Measurements from ENCODE around the gene PRKCD. TPM values are rescaled to one million over a fixed set of nuclear protein-coding genes. Genes with fewer than 3 reads are reported as not detected.

The PRKCD gene
- total and polyA plus RNA-seq, 2 donors (not counting 1 experiment from before 2014, with no cell fraction given), result 46.7 to 68.8 TPM

DNA sequence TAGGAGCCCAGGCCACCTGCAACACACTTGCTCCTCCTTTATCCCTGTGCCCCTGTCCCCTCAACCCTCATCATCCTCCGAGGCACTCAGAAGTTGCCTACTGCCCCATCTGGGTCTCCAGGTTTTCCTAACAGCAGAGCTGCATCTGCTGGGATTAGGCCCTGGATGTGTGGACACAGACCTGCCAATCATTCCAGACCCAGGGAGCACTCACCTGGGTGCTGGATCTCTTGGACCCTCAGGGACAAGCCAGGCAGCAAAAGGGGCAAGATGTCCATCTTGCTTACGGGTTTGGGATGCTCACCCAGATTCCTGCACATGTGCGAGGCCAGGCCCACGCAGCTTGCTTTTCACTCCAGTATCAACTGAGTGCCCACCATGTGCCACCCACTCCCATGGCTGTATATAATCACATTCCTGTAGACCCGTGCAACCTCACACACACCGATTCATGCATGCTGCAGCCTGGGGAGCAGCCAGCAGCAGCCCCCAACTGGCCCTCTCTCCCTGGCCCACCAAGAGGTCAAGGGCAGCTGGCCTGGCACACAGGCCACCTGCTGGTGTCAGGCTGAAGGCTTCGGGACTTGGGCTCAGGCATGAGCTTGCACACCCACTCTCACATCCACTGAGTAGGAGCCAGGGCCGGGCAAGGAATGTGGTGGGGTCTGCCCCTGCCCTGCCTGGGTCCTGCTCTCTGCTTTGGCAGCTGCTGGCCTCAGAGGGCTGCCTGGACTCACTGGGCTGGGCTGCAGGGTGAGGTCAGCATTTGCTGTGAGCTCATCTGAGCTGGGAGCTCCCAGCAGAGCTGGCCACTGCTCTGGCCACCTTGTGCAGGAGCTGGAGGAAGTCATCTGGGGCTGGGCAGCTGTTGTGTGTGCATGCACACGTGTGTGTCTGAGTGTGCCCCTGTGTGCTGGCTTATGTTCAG, 14.9 kb downstream of the PRKCD start:
- Histone ChIP-seq H2AFZ (ENCODE audit: insufficient read depth, low read depth, low read length, poor library complexity, severe bottlenecking) (no peak overlapping the region), H3K27me3 (replicated peaks in 1 of 4; ENCODE audit: control extremely low read depth in 1 of 4, control insufficient read depth in 3 of 4, insufficient read depth in 4 of 4, low read length in 3 of 4) (no peaks in the 10 kb centered on the region), H3K9ac (ENCODE audit: low read length) (no peak overlapping the region), H4K20me1 (ENCODE audit: control insufficient read depth, insufficient read depth, low read length, poor library complexity, severe bottlenecking) (peaks cover 91% of the 10 kb centered on the region), H3K79me2 (ENCODE audit: control insufficient read depth, insufficient read depth, low read length) (peaks cover 94% of the 10 kb centered on the region), H3K4me2 (replicated peaks; ENCODE audit: low read depth, low read length, poor library complexity, severe bottlenecking) (peak overlapping the region; percentile 18), H3K4me1 (ENCODE audit: control insufficient read depth in 2 of 2, insufficient read depth in 2 of 2, low read length in 2 of 2) (peaks cover 77 to 97% of the 10 kb centered on the region in 2 donors), H3K4me3 (ENCODE audit: control extremely low read depth in 1 of 5, extremely low read depth in 1 of 5, insufficient read depth in 1 of 5, low read depth in 2 of 5, low read length in 4 of 5) (no peak overlapping the region), H3K9me3 (ENCODE audit: control extremely low read depth in 1 of 3, control insufficient read depth in 2 of 3, insufficient read depth in 1 of 3, low read length in 2 of 3) (no peaks in the 10 kb centered on the region), H3K36me3 (replicated peaks in 1 of 2; ENCODE audit: control extremely low read depth in 1 of 2, control insufficient read depth in 1 of 2, extremely low read depth in 1 of 2, insufficient read depth in 2 of 2, low read length in 1 of 2) (peaks cover 0 to 51% of the 10 kb centered on the region in 2 experiments), H3K27ac (ENCODE audit: low read length in 2 of 2) (no peak overlapping the region)
- Mint-ChIP-seq H3K4me3 (peak overlapping the region; percentile 47), H3K27me3 (no peaks in the 10 kb centered on the region), H3K27ac (peak overlapping the region; percentile 10), H3K9me3 (ENCODE audit: insufficient read depth) (no peaks in the 10 kb centered on the region), H3K4me1 (peaks cover 88% of the 10 kb centered on the region)
- intact Hi-C loops (cut with micrococcal nuclease), result no loop called here
- no peak for TF ChIP-seq EZH2 (IDR thresholded peaks at IDR 0.05; ENCODE audit: borderline replicate concordance, insufficient read depth, low read depth, low read length, poor library complexity, severe bottlenecking)
- TF ChIP-seq CTCF (IDR thresholded peaks at IDR 0.05), result no peak
- DNase-seq (no peak), ATAC-seq (ENCODE audit: low read depth) (no peak)
- CTCF ChIA-PET, result interaction anchor here (0.9 to 1.1 kb wide), 2 partner anchors 12 to 15 kb away, joined by 3 read pairs; no protein-coding TSS in a partner anchor
- POLR2A ChIA-PET, result no interaction called here
- WGBS (ENCODE audit: insufficient coverage), result 87% methylated on average over 9 of the region's 9 CpGs

DNA sequence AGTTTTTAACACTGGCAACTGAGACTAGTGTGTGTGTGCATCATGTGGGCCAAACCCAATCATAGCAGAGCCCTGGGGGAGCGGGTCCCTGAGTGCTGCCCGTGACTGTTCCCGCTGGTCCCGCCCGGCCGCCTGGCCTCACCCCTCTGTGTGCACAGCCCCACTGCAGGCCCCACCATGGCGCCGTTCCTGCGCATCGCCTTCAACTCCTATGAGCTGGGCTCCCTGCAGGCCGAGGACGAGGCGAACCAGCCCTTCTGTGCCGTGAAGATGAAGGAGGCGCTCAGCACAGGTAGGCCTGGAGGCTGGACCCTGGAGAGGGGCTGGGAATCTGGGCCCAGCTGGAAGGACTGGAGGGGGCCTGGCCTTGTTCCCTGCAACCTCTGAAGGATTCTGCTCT, 17.2 kb downstream of the PRKCD start:
- H3K9ac ChIP-seq (ENCODE audit: low read length), result no peak overlapping the region
- no peak overlapping the region for H2AFZ ChIP-seq (ENCODE audit: insufficient read depth, low read depth, low read length, poor library complexity, severe bottlenecking)
- peaks cover 0 to 70% of the 10 kb centered on the region in 2 experiments for H3K36me3 ChIP-seq (replicated peaks in 1 of 2; ENCODE audit: control extremely low read depth in 1 of 2, control insufficient read depth in 1 of 2, extremely low read depth in 1 of 2, insufficient read depth in 2 of 2, low read length in 1 of 2)
- H3K79me2 ChIP-seq (ENCODE audit: control insufficient read depth, insufficient read depth, low read length), result peaks cover 75% of the 10 kb centered on the region
- Mint-ChIP-seq H3K9me3 (ENCODE audit: insufficient read depth) (no peaks in the 10 kb centered on the region), H3K4me3 (no peak overlapping the region), H3K4me1 (peaks cover 75% of the 10 kb centered on the region), H3K27me3 (no peaks in the 10 kb centered on the region), H3K27ac (no peak overlapping the region)
- H3K27ac ChIP-seq (ENCODE audit: low read length in 2 of 2), result no peak overlapping the region
- ATAC-seq (ENCODE audit: low read depth) (no peak), DNase-seq (no peak)
- no peaks in the 10 kb centered on the region for H3K9me3 ChIP-seq (ENCODE audit: control extremely low read depth in 1 of 3, control insufficient read depth in 2 of 3, insufficient read depth in 1 of 3, low read length in 2 of 3)
- 96% methylated on average over 15 of the region's 15 CpGs for WGBS (ENCODE audit: insufficient coverage)
- H3K4me1 ChIP-seq (ENCODE audit: control insufficient read depth in 2 of 2, insufficient read depth in 2 of 2, low read length in 2 of 2), result peaks cover 62 to 86% of the 10 kb centered on the region in 2 donors
- H4K20me1 ChIP-seq (ENCODE audit: control insufficient read depth, insufficient read depth, low read length, poor library complexity, severe bottlenecking), result peaks cover 79% of the 10 kb centered on the region
- intact Hi-C loops (cut with micrococcal nuclease), result no loop called here
- CTCF ChIA-PET, result interaction anchor here (4.9 kb wide), 1 partner anchor 18 kb away, joined by 30 read pairs; no protein-coding TSS in a partner anchor
- no peak for TF ChIP-seq CTCF (IDR thresholded peaks at IDR 0.05)
- no peak for TF ChIP-seq EZH2 (IDR thresholded peaks at IDR 0.05; ENCODE audit: borderline replicate concordance, insufficient read depth, low read depth, low read length, poor library complexity, severe bottlenecking)
- H3K4me2 ChIP-seq (replicated peaks; ENCODE audit: low read depth, low read length, poor library complexity, severe bottlenecking), result no peak overlapping the region
- H3K4me3 ChIP-seq (ENCODE audit: control extremely low read depth in 1 of 5, extremely low read depth in 1 of 5, insufficient read depth in 1 of 5, low read depth in 2 of 5, low read length in 4 of 5), result no peak overlapping the region
- H3K27me3 ChIP-seq (replicated peaks in 1 of 4; ENCODE audit: control extremely low read depth in 1 of 4, control insufficient read depth in 3 of 4, insufficient read depth in 4 of 4, low read length in 3 of 4), result no peaks in the 10 kb centered on the region
- POLR2A ChIA-PET, result interaction anchor here (0.7 kb wide), 1 partner anchor 50 kb away, joined by 4 read pairs; no protein-coding TSS in a partner anchor
